Peyer's patch (tissue), 4 donors: ENCODE measurements around the gene EOLA2. TPM values are rescaled to one million over a fixed set of nuclear protein-coding genes. Genes with fewer than 3 reads are reported as not detected.
"Not testable (repeated sequence)": the region's sequence is repeated elsewhere in the genome, so short reads cannot be mapped to it uniquely, and the experiment has no call there.

Experiments used
- DNase-seq, 3 donors: peaks; one replicate each; pipeline ENCODE4 v3.0.0-alpha.2; 2017 to 2019
- H3K27ac ChIP-seq, 4 donors: fragments of 200-600 bp; sonication (generic); one replicate each; pipeline ENCODE4 v1.5.1; 2016 to 2019
- H3K27me3 ChIP-seq, 2 donors: fragments of 200-600 bp; sonication (generic); one replicate each; pipeline ENCODE4 v1.5.1; 2019
- H3K36me3 ChIP-seq, 3 donors: fragments of 200-600 bp; sonication (generic); one replicate each; pipeline ENCODE4 v1.5.1; 2016 to 2019
- H3K4me1 ChIP-seq, 4 donors: fragments of 200-600 bp; sonication (generic); one replicate each; pipeline ENCODE4 v1.5.1; 2016 to 2019
- H3K4me3 ChIP-seq, 4 donors: fragments of 200-600 bp; sonication (generic); 1 replicate in 3 of 4; 2 replicates in 1 of 4; pipeline ENCODE4 v1.5.1; 2016 to 2019; ENCODE audit warnings: mild to moderate bottlenecking in 1 of 4
- H3K9me3 ChIP-seq, 4 donors: fragments of 200-600 bp; sonication (generic); one replicate each; pipeline ENCODE4 v1.5.1; 2016 to 2019; ENCODE audit warnings: mild to moderate bottlenecking in 1 of 4
- CTCF ChIP-seq, 6 experiments: fragments of 450-650 bp in 4 of 6; fragments of 200-600 bp in 2 of 6; sonication (generic) in 1 of 6; IDR thresholded peaks; one replicate each; pipeline ENCODE4 v1.5.1; 2017 to 2019; ENCODE audit warnings: antibody characterized with exemption in 6 of 6, mild to moderate bottlenecking in 3 of 6, moderate library complexity in 1 of 6
- POLR2A ChIP-seq, 2 donors: fragments of 450-650 bp; IDR thresholded peaks; one replicate each; pipeline ENCODE4 v1.5.1; 2017; ENCODE audit warnings: antibody characterized with exemption in 2 of 2, mild to moderate bottlenecking in 2 of 2, moderate library complexity in 2 of 2
- total RNA-seq, 4 donors: library from RNA; depleted of rRNA; stranded (reverse); fragments of >200 nt; gene quantifications; one replicate each; pipeline ENCODE4 v1.1.0, GENCODE V29; 2016

Gene EOLA2
- total RNA-seq, 4 donors from 2014 or later, result 24.5 to 39.6 (median 29.7) TPM

GRCh38 chrX:149903889-149904748 lies 34.2 kb downstream of the EOLA2 start:
- H3K27me3 ChIP-seq, result no peaks in the 10 kb centered on the region
- TF ChIP-seq POLR2A (IDR thresholded peaks at IDR 0.05) (no peak), CTCF (IDR thresholded peaks at IDR 0.05) (peak in 1 of 6 experiments; percentile 9)
- no peak overlapping the region for H3K27ac ChIP-seq
- no peak overlapping the region for H3K4me3 ChIP-seq
- no peaks in the 10 kb centered on the region for H3K36me3 ChIP-seq
- no peak for DNase-seq
- H3K9me3 ChIP-seq, result no peaks in the 10 kb centered on the region
- no peaks in the 10 kb centered on the region for H3K4me1 ChIP-seq

GRCh38 chrX:149898554-149898953 lies 39.7 kb downstream of the EOLA2 start:
- Histone ChIP-seq H3K27ac (no peak overlapping the region), H3K4me3 (no peak overlapping the region), H3K4me1 (no peaks in the 10 kb centered on the region), H3K36me3 (no peaks in the 10 kb centered on the region), H3K27me3 (no peaks in the 10 kb centered on the region), H3K9me3 (no peaks in the 10 kb centered on the region)
- TF ChIP-seq POLR2A (IDR thresholded peaks at IDR 0.05) (no peak), CTCF (IDR thresholded peaks at IDR 0.05) (no peak)
- DNase-seq, result no peak

GRCh38 chrX:149890828-149891227 lies 47.5 kb downstream of the EOLA2 start:
- not testable (repeated sequence) for DNase-seq, H3K9me3 ChIP-seq

More at GRCh38 chrX:149890828-149891227, 47.5 kb downstream of the EOLA2 start:
- H3K27ac ChIP-seq, H3K4me3 ChIP-seq, H3K4me1 ChIP-seq, H3K36me3 ChIP-seq, H3K27me3 ChIP-seq: not testable (repeated sequence)

Other genes starting within 250 kb of the EOLA2 start
- not detected for gene MAGEA11, start 226.4 kb downstream of the EOLA2 start, total RNA-seq
- gene HSFX1, start 164.4 kb downstream of the EOLA2 start, total RNA-seq, result 1 to 10 TPM in 3 of 4 donors, not detected in 1; 2.1 to 5.0 (median 3.8) TPM
- not detected for gene MAGEA9, start 156.6 kb downstream of the EOLA2 start, total RNA-seq
- gene MAGEA8, start 57.3 kb downstream of the EOLA2 start, total RNA-seq, result not detected
- not detected for gene HSFX4, start 8.9 kb downstream of the EOLA2 start, total RNA-seq